ENCODE results near the gene PRDM12.

The PRDM12 gene

GRCh38 chr9:130715270-130715669 is 50.9 kb downstream of the PRDM12 start:
- TF ChIP-seq CTCF (IDR thresholded peaks at IDR 0.05; ENCODE audit: insufficient read depth, low read depth, low read length, missing control alignments) = no peak
- peak overlapping the region; percentile 94 for H3K4me3 ChIP-seq (ENCODE audit: low read depth, low read length)
- DNase-seq (ENCODE audit: low read depth) = no peak

GRCh38 chr9:130718562-130718961 is 54.2 kb downstream of the PRDM12 start:
- no peak for TF ChIP-seq CTCF (IDR thresholded peaks at IDR 0.05; ENCODE audit: insufficient read depth, low read depth, low read length, missing control alignments)
- no peak for DNase-seq (ENCODE audit: low read depth)
- H3K4me3 ChIP-seq (ENCODE audit: low read depth, low read length) = no peak overlapping the region

- H3K4me3 ChIP-seq (ENCODE audit: low read depth, low read length) = no peak overlapping the region
- DNase-seq (ENCODE audit: low read depth) = no peak
- no peak for TF ChIP-seq CTCF (IDR thresholded peaks at IDR 0.05; ENCODE audit: insufficient read depth, low read depth, low read length, missing control alignments)
These were observed 56.4 kb downstream of the PRDM12 start for GRCh38 chr9:130720762-130721161.

GRCh38 chr9:130728721-130729120 is 64.3 kb downstream of the PRDM12 start:
- TF ChIP-seq CTCF (IDR thresholded peaks at IDR 0.05; ENCODE audit: insufficient read depth, low read depth, low read length, missing control alignments) = no peak

GRCh38 chr9:130729145-130729544 is 64.8 kb downstream of the PRDM12 start:
- no peak overlapping the region for H3K4me3 ChIP-seq (ENCODE audit: low read depth, low read length)
- no peak for DNase-seq (ENCODE audit: low read depth)
- no peak for TF ChIP-seq CTCF (IDR thresholded peaks at IDR 0.05; ENCODE audit: insufficient read depth, low read depth, low read length, missing control alignments)

More at GRCh38 chr9:130728721-130729120, 64.3 kb downstream of the PRDM12 start:
- no peak overlapping the region for H3K4me3 ChIP-seq (ENCODE audit: low read depth, low read length)
- DNase-seq (ENCODE audit: low read depth) = no peak

- no peak overlapping the region for H3K4me3 ChIP-seq (ENCODE audit: low read depth, low read length)
- DNase-seq (ENCODE audit: low read depth) = no peak
- no peak for TF ChIP-seq CTCF (IDR thresholded peaks at IDR 0.05; ENCODE audit: insufficient read depth, low read depth, low read length, missing control alignments)
These were observed 67.0 kb downstream of the PRDM12 start for GRCh38 chr9:130731355-130731754.

- TF ChIP-seq CTCF (IDR thresholded peaks at IDR 0.05; ENCODE audit: insufficient read depth, low read depth, low read length, missing control alignments) = no peak
- no peak for DNase-seq (ENCODE audit: low read depth)
- H3K4me3 ChIP-seq (ENCODE audit: low read depth, low read length) = no peak overlapping the region
These were observed 67.7 kb downstream of the PRDM12 start for GRCh38 chr9:130732136-130732535.

Data from GM12865 (cell line).